Endothelial cell of umbilical vein (primary cell): ENCODE measurements around the gene CHN1. TPM values are rescaled to one million over a fixed set of nuclear protein-coding genes. Genes with fewer than 3 reads are reported as not detected.

Source experiments
- BruUV-seq: library from RNA; stranded (reverse); fragments of 400-500 nt; replicated peaks from 2 replicates; lab custom pipeline; 2021; lab: Mats Ljungman, UMichigan
- CTCF ChIA-PET: fragments of 300-600, 350-600 bp; sonication (Branson Sonifier 250); formaldehyde crosslinking; loops from one replicate; lab custom pipeline; 2021; ENCODE audit warnings: antibody characterized with exemption, inconsistent platforms; lab: Charles Lee
- POLR2A ChIA-PET: fragments of 300-600, 350-600 bp; sonication (Branson Sonifier 250); formaldehyde crosslinking; loops from one replicate; lab custom pipeline; 2021; ENCODE audit warnings: antibody characterized with exemption, inconsistent platforms; lab: Charles Lee
- DNase-seq: peaks from one replicate; pipeline ENCODE4 v3.0.0-alpha.2; 2011; ENCODE audit warnings: low read depth, low spot score
- FAIRE-seq: peaks from 2 replicates; lab custom pipeline; 2011; peaks lifted over from hg19 to GRCh38; lab: Jason Lieb, UNC
- H2AFZ ChIP-seq: 2 replicates; pipeline ENCODE4 v1.6.0; 2012; ENCODE audit warnings: low read depth, low read length, control low read depth, inconsistent platforms
- H3K27ac ChIP-seq: 2 replicates; pipeline ENCODE4 v1.5.1; 2011; ENCODE audit warnings: low read depth, mild to moderate bottlenecking, control low read depth, low read length, moderate library complexity; ENCODE audit not compliant: insufficient read depth
- H3K27me3 ChIP-seq, 2 experiments: 2 replicates each; pipeline versions ENCODE4 v1.6.0 to v1.6.1; 2011; ENCODE audit warnings: low read length in 2 of 2, mixed read lengths in 1 of 2; ENCODE audit not compliant: control insufficient read depth in 2 of 2, insufficient read depth in 2 of 2
- H3K36me3 ChIP-seq, 2 experiments: 2 replicates in 1 of 2; 3 replicates in 1 of 2; pipeline ENCODE4 v1.5.1; 2011; ENCODE audit warnings: low read length in 2 of 2, mild to moderate bottlenecking in 1 of 2, moderate library complexity in 1 of 2; ENCODE audit not compliant: control insufficient read depth in 2 of 2, insufficient read depth in 2 of 2; ENCODE audit errors: extremely low read depth in 1 of 2
- H3K4me1 ChIP-seq: 3 replicates; pipeline ENCODE4 v1.5.1; 2011; ENCODE audit warnings: mild to moderate bottlenecking, low read length; ENCODE audit not compliant: control insufficient read depth, insufficient read depth; ENCODE audit errors: extremely low read depth
- H3K4me2 ChIP-seq: 2 replicates; pipeline ENCODE4 v1.6.1; 2011; ENCODE audit warnings: low read length, control low read depth, mixed read lengths; ENCODE audit not compliant: insufficient read depth
- H3K4me3 ChIP-seq, 3 experiments: fragments of 200-600 bp in 1 of 3; sonication (generic), shearing (Covaris generic) in 1 of 3; replicated peaks in 1 of 3; 2 replicates each; pipeline ENCODE4 v1.5.1; 2011 to 2016; ENCODE audit warnings: control low read depth in 3 of 3, low read length in 3 of 3, mild to moderate bottlenecking in 2 of 3, inconsistent platforms in 1 of 3, low read depth in 1 of 3, moderate library complexity in 1 of 3; ENCODE audit not compliant: insufficient read depth in 1 of 3
- H3K79me2 ChIP-seq: 2 replicates; pipeline ENCODE4 v1.6.0; 2012; ENCODE audit warnings: low read length, inconsistent platforms; ENCODE audit not compliant: control insufficient read depth, insufficient read depth
- H3K9ac ChIP-seq: replicated peaks from 2 replicates; pipeline ENCODE3; 2011; ENCODE audit warnings: low read length, control low read depth; ENCODE audit not compliant: insufficient read depth; ENCODE audit errors: extremely low read depth
- H3K9me1 ChIP-seq: replicated peaks from 3 replicates; pipeline ENCODE4 v1.6.0; 2011; ENCODE audit warnings: mild to moderate bottlenecking, low read length; ENCODE audit not compliant: control insufficient read depth, insufficient read depth; ENCODE audit errors: extremely low read depth
- H3K9me3 ChIP-seq: replicated peaks from 2 replicates; pipeline ENCODE4 v1.5.1; 2012; ENCODE audit warnings: low read length, inconsistent platforms; ENCODE audit not compliant: control insufficient read depth, insufficient read depth
- H4K20me1 ChIP-seq: replicated peaks from 2 replicates; pipeline ENCODE3; 2011; ENCODE audit warnings: mild to moderate bottlenecking, low read length; ENCODE audit not compliant: control insufficient read depth, insufficient read depth; ENCODE audit errors: extremely low read depth
- CTCF ChIP-seq, 2 donors: IDR thresholded peaks; 1 replicate in 1 of 2; 2 replicates in 1 of 2; pipeline ENCODE4 v1.5.1; 2011; ENCODE audit warnings: low read length in 2 of 2, mild to moderate bottlenecking in 2 of 2, moderate library complexity in 2 of 2, control low read depth in 1 of 2, inconsistent platforms in 1 of 2, low read depth in 1 of 2; ENCODE audit not compliant: insufficient read depth in 1 of 2; ENCODE audit errors: extremely low read depth in 1 of 2
- EZH2 ChIP-seq: IDR thresholded peaks from 2 replicates; pipeline ENCODE4 v1.6.1; 2012; ENCODE audit warnings: borderline replicate concordance, low read depth, mild to moderate bottlenecking, moderate library complexity, low read length, inconsistent platforms; ENCODE audit not compliant: severe bottlenecking
- FOS ChIP-seq: IDR thresholded peaks from 2 replicates; pipeline ENCODE4 v1.6.1; 2011; ENCODE audit warnings: mild to moderate bottlenecking, low read length, moderate library complexity, borderline replicate concordance; ENCODE audit not compliant: insufficient read depth
- GATA2 ChIP-seq: IDR thresholded peaks from 2 replicates; pipeline ENCODE4 v1.7.0; 2011; ENCODE audit warnings: low read depth, mild to moderate bottlenecking, moderate library complexity, mixed read lengths, low read length; ENCODE audit not compliant: insufficient read length, insufficient read depth
- JUN ChIP-seq: IDR thresholded peaks from 2 replicates; pipeline ENCODE4 v1.6.1; 2011; ENCODE audit warnings: borderline replicate concordance, low read depth; ENCODE audit not compliant: insufficient read length, insufficient read depth
- MAX ChIP-seq: IDR thresholded peaks from 2 replicates; pipeline ENCODE4 v1.6.1; 2011; ENCODE audit not compliant: insufficient read depth, insufficient read length
- MYC ChIP-seq: IDR thresholded peaks from one replicate; pipeline ENCODE4 v1.6.1; 2011; ENCODE audit warnings: mild to moderate bottlenecking, low read depth, low read length
- POLR2A ChIP-seq: IDR thresholded peaks from 2 replicates; pipeline ENCODE4 v1.6.1; 2012; ENCODE audit warnings: low read depth, mild to moderate bottlenecking, control low read depth, low read length
- POLR2AphosphoS5 ChIP-seq: IDR thresholded peaks from 2 replicates; pipeline ENCODE4 v1.6.1; 2012; ENCODE audit warnings: low read depth, mild to moderate bottlenecking, control low read depth, low read length, moderate library complexity; ENCODE audit not compliant: insufficient read depth
- dilution Hi-C: fragments of 300-500 bp; cut with MboI; formaldehyde crosslinking; loops from one replicate; pipeline ENCODE4 v1.15.0; 2019; ENCODE audit warnings: low sequenced_read_pairs; ENCODE audit not compliant: extremely low pct_ligation_motif_present
- intact Hi-C: fragments of 100-400 bp; cut with micrococcal nuclease; formaldehyde crosslinking; loops from one replicate; pipeline ENCODE4 v1.10.0; 2022
- polyA plus RNA-seq, 4 experiments: library from polyadenylated mRNA; depleted of rRNA in 3 of 4; stranded (reverse) in 3 of 4; unstranded in 1 of 4; fragments of >200 nt; gene quantifications; 2 replicates each; pipeline versions ENCODE4 v1.2.1 to v1.2.3, GENCODE V29; 2011 to 2012; ENCODE audit warnings: missing spikeins in 1 of 4
- total RNA-seq: library from RNA; stranded (reverse); gene quantifications from 2 replicates; pipeline ENCODE4 v1.2.3, GENCODE V29; 2021

The CHN1 gene
- total and polyA plus RNA-seq, 2 donors (not counting 3 experiments of a cell fraction or from before 2014, with no cell fraction given): 23.3 to 24.9 TPM

GRCh38 chr2:175036582-175037018 is 31.4 kb upstream of the CHN1 start:
- no peaks in the 10 kb centered on the region for H3K79me2 ChIP-seq
- no peaks in the 10 kb centered on the region for H4K20me1 ChIP-seq
- intact Hi-C loops (loop anchor here (1.0 to 10.0 kb wide), 4 partner anchors 75 to 292 kb away; partner anchors contain the start of gene ATP5MC3), dilution Hi-C loops (no loop called here)
- no peak overlapping the region for H3K4me3 ChIP-seq
- H3K27ac ChIP-seq: no peak overlapping the region
- ChIA-PET POLR2A (no interaction called here), CTCF (interaction anchor here (0.8 kb wide), 1 partner anchor 21 kb away, joined by 3 read pairs; no protein-coding TSS in a partner anchor)
- no peaks in the 10 kb centered on the region for H3K27me3 ChIP-seq
- no TSS peak for BruUV-seq
- H3K4me1 ChIP-seq: no peaks in the 10 kb centered on the region
- TF ChIP-seq MAX (no peak), CTCF (IDR thresholded peaks at IDR 0.05; ENCODE audit: extremely low read depth in 1 of 2, insufficient read depth in 1 of 2, low read depth in 1 of 2, low read length in 2 of 2) (peak; percentile 27 to 41)
- peak overlapping the region; percentile 26 for H3K4me2 ChIP-seq
- DNase-seq (peak; percentile 42), FAIRE-seq (no peak)
- H3K9ac ChIP-seq: no peak overlapping the region
- no peaks in the 10 kb centered on the region for H3K36me3 ChIP-seq
- H3K9me3 ChIP-seq: no peaks in the 10 kb centered on the region
- H3K9me1 ChIP-seq: no peaks in the 10 kb centered on the region
- peak overlapping the region; percentile 36 for H2AFZ ChIP-seq

GRCh38 chr2:175035806-175036205 is 30.6 kb upstream of the CHN1 start:
- CTCF ChIA-PET: interaction anchor here (0.8 kb wide), 1 partner anchor 20 kb away, joined by 3 read pairs; no protein-coding TSS in a partner anchor
- no peaks in the 10 kb centered on the region for H3K9me1 ChIP-seq
- POLR2A ChIA-PET: no interaction called here
- intact Hi-C loops: loop anchor here (1.0 to 10.0 kb wide), 4 partner anchors 75 to 293 kb away; partner anchors contain the start of gene ATP5MC3
- no peaks in the 10 kb centered on the region for H3K27me3 ChIP-seq
- H3K36me3 ChIP-seq: no peaks in the 10 kb centered on the region
- no peaks in the 10 kb centered on the region for H3K4me1 ChIP-seq
- H3K9me3 ChIP-seq: no peaks in the 10 kb centered on the region
- no peak for DNase-seq
- dilution Hi-C loops: no loop called here
- H3K79me2 ChIP-seq: no peaks in the 10 kb centered on the region
- no peak for FAIRE-seq
- BruUV-seq: no TSS peak
- H3K4me2 ChIP-seq: no peak overlapping the region
- H2AFZ ChIP-seq: no peak overlapping the region
- no peak overlapping the region for H3K27ac ChIP-seq
- no peak overlapping the region for H3K9ac ChIP-seq
- H4K20me1 ChIP-seq: no peaks in the 10 kb centered on the region
- TF ChIP-seq POLR2AphosphoS5 (no peak), JUN (no peak), CTCF (IDR thresholded peaks at IDR 0.05; ENCODE audit: extremely low read depth in 1 of 2, insufficient read depth in 1 of 2, low read depth in 1 of 2, low read length in 2 of 2) (no peak), GATA2 (no peak), EZH2 (no peak), MYC (no peak), FOS (no peak), POLR2A (no peak), MAX (no peak)
- no peak overlapping the region for H3K4me3 ChIP-seq
